NCI-H1930 (cell line): Measurements from ENCODE around the gene SGO1.
"Not testable (repeated sequence)": the region's sequence is repeated elsewhere in the genome, so short reads cannot be mapped to it uniquely, and the experiment has no call there.

Experiments
- DNase-seq, 2 experiments: peaks; one replicate each; lab custom pipeline; 2025; lab: John Stamatoyannopoulos, UW

Gene SGO1

DNA sequence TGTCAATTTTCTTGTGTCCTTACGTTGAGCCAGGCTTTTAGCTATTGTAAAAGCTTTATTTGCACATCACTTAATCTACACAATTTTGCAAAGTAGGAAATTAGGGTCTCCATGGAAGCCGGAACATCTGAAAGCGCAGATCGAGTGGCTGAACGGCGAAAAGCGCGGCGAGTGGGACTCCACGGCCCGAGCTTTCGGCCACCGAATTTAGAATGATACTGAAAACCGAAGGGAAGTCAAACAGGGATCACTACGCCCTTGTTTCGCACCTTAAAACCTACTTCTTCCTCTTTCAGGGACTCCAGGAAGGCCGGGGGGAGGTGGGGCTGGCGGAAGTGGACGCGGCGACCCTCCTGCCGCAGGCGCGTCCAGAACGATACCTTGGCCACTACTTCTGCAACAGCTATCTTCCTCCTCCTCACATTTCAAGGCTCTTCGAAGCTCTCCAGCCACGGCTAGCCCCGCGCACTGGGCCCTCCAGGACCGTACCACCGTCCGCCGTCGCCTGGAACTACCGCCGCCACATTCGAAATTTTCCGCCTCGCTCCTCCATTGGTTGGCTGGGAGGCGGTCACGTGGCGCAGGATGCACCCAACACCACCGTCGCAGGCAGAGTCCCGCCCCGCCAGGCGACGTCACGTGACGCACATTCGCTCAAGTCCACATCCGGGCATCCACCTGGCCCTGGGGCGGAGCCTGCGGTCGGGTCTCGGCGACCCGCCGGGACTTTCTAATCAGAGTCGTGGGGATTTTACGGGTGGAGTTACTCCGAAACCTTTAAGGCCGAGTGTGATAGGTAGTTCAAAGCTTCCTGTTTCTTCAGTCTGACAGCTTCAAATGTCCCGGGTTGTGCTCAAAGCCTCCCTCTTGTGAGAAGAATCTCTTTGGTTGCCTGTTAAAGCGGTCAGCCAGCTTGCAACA lies at the start of gene SGO1:
SGO1 (minus strand) TSS at position 528 of the 921 bp plus-strand sequence. CDS start 2,179 bp downstream, outside the sequence.
- peak; percentile 90 for DNase-seq

- DNase-seq = no peak
Observed at GRCh38 chr3:20235796-20236195, 49.8 kb upstream of the SGO1 start.

DNA sequence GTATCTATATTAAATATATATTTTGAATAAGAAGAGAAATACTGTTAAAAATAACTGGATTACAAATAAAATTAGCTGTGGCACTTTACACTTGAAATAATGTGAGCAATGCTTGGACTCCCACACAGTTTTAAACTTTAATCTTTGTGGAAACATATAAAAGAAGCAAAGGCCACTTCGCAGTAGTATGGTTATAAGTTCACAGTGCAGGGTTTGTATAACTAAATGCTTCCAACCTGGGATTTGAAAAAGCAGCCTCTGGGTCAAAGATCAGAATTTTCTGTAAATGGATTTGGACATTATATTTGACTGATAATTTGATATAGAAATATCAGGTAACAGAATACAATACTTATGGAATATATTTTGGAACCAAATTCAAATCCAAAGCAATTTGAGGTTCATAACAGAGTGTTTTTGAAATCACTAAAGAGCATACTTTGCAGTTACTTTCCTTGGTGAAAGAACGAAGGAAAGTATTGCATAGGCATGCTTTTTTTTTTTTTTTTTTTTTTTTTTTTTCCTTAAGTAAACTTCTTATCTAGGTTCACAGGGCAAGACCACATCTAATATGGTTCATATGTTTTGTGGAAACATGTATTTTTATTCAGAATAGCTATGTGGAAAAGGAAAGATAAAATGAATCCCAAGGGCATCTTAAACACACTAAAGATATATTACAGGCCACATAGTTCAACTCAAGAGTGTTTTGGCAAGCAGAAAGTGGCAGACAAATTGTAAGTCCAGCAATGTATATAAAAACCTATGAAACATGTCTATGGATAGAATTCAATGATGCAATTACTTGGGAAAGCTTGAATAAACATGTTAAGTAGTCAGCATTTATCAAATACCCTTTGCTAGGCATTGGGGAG lies 47.1 kb upstream of the SGO1 start:
- no peak for DNase-seq

- DNase-seq = no peak
Observed at GRCh38 chr3:20230954-20231353, 44.9 kb upstream of the SGO1 start.

GRCh38 chr3:20225769-20226168 lies 39.8 kb upstream of the SGO1 start:
- no peak for DNase-seq

- no peak for DNase-seq
Observed at GRCh38 chr3:20222274-20222673, 36.3 kb upstream of the SGO1 start.

DNA sequence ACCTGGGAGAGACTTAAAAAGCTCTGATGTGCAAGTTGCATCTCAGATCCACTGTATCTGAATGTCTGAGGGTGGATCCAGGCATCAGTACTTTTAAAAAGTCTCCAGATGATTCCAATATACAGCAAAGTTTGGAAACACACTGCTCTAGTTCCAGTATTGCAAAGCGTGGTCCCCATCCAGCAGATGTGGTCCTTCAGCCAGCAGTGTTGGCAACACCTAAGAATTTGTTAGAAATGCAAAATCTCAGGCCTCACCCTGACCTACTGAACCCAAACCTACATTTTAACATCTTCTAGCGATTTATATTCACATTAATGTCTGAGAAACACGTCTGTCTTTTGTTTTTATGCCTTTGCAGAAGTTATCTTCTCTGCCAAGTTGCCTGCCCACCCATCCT lies 32.2 kb upstream of the SGO1 start:
- no peak for DNase-seq

- DNase-seq = no peak
Observed at GRCh38 chr3:20215636-20216035, 29.6 kb upstream of the SGO1 start.

- not testable (repeated sequence) for DNase-seq
Observed at GRCh38 chr3:20213491-20213890, 27.5 kb upstream of the SGO1 start.

GRCh38 chr3:20207945-20208344 lies 21.9 kb upstream of the SGO1 start:
- DNase-seq = not testable (repeated sequence)

- not testable (repeated sequence) for DNase-seq
Observed at GRCh38 chr3:20205898-20206297, 19.9 kb upstream of the SGO1 start.

GRCh38 chr3:20201143-20201542 lies 15.1 kb upstream of the SGO1 start:
- no peak for DNase-seq

- DNase-seq = no peak
Observed at GRCh38 chr3:20197775-20198174, 11.8 kb upstream of the SGO1 start.

GRCh38 chr3:20194793-20195460 lies 8.9 kb upstream of the SGO1 start:
- no peak for DNase-seq

GRCh38 chr3:20190991-20191390 lies 5.0 kb upstream of the SGO1 start:
- no peak for DNase-seq

DNA sequence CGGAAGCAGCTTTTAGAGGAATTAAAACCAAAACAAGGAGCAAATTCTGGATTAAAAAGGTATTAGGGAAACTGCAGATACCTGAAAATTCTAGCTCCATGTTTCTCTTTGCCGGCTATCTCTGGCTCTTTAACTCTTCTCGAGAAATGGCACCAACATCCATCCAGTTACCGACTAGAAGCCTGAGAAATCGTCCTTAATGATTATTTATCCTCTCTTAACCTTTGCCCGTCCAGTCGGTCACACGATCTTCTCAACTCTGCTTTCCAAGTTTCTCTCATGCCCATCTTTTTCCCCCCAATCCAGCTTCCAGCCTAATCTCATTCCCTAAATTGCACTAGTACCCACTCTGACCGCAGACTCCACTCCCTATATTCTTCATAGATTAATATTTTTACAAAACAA lies 596 bp upstream of the SGO1 start:
- no peak for DNase-seq

DNA sequence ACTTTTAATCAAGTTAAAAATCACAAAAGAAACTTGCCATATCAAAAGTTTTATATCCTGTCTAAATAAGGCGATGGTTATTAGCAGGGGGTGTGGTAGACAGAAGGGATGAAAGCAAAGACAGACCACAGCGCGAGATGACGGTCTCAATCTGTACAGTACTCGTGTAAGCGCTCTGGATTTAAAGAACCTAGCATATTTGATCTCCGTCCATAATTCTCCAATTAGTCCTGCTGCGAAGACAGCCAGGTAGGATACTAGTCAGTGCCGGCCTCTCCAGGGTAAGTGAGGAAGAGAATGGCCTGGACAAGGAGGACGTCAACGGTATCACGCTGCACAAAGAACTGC lies 701 bp downstream of the SGO1 start:
- DNase-seq = no peak

DNA sequence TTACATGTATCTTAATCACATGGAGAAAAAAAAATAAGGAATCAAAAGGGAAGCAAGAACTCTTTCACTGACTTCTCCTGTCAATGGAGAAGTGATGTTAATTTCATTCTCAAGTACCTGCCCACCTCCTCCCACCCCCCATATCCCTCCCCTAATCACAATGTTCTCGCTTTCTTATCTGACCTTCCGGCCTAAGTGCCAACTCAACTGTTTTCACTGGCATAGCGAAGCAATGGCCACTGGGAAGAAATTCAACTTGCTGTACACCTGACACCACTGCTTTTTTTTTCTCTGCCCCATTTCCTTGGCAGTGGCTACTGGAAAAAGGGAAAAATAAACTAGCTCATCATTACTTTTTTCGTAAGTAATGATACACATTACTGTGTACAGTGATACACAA lies 3.8 kb downstream of the SGO1 start:
- no peak for DNase-seq

DNA sequence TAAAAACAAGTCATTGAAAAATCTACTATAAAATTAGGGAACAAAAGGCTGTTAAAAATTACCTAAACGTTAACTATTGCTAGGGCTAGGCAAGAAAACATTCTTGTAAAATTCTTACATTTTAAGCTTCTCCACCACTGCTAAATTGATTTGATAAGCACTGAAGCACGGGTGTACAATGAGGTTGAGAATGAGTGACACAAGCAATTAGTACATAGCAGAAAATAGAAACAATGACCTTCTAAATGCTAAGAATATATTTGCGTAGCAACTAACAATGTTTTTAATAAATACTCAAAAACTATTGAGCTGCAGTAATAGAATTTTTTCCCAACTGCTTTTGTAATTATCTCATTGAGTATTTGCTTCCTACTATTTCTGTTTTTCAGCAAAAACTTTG lies 4.7 kb downstream of the SGO1 start:
- no peak for DNase-seq

- DNase-seq = no peak
Observed at GRCh38 chr3:20173844-20174410, 12.1 kb downstream of the SGO1 start.

- no peak for DNase-seq
Observed at GRCh38 chr3:20161714-20162113, 24.3 kb downstream of the SGO1 start.

GRCh38 chr3:20160230-20160629 lies 25.8 kb downstream of the SGO1 start:
- DNase-seq = no peak
